HG03342 (cell line): ENCODE data around the gene PUS10.

Experiments
- ATAC-seq: cut with Tn5 transposase; IDR thresholded peaks from one replicate; pipeline ENCODE4 v1.9.1; 2021; ENCODE audit warnings: mild to moderate bottlenecking, moderate library complexity; ENCODE audit not compliant: unreplicated experiment

The PUS10 gene

DNA sequence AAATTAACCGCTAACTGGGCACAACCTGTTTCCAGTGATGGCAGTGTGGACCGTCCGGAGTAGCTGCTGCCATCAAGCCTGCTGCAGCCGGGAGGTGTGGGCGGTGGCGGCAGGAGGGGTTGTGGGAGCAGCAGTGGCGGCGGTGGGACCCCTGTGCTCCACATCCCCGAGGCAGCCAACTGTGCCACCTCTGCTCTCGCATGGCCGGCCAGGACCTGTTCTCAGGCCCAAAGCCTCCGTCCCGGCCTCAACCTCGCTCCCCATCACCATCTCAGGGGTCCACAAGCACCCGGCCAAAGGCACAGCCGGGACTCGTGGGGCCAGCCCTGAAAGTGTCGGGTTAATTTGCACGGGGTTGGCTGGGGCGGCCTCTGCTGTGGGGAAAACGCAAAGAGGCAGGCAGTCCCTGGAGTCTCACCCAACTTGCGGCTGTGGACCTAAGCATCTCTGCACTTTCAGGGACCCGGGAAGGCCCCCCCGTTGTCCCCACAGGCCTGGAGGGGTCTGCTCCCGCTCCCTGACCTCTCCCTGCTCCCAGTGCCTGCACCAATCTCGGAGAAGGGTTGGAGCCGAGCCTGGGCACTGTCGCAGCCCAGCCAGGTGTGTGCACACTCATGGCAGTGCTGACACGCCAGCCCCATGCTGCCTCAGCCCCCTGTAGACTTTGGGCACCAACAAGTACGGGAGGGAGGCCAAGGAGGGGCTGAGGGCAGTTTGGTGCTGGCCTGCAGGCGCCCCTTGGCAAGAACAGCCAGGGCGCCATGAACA is 45.0 kb downstream of the PUS10 start:
- no peak for ATAC-seq

DNA sequence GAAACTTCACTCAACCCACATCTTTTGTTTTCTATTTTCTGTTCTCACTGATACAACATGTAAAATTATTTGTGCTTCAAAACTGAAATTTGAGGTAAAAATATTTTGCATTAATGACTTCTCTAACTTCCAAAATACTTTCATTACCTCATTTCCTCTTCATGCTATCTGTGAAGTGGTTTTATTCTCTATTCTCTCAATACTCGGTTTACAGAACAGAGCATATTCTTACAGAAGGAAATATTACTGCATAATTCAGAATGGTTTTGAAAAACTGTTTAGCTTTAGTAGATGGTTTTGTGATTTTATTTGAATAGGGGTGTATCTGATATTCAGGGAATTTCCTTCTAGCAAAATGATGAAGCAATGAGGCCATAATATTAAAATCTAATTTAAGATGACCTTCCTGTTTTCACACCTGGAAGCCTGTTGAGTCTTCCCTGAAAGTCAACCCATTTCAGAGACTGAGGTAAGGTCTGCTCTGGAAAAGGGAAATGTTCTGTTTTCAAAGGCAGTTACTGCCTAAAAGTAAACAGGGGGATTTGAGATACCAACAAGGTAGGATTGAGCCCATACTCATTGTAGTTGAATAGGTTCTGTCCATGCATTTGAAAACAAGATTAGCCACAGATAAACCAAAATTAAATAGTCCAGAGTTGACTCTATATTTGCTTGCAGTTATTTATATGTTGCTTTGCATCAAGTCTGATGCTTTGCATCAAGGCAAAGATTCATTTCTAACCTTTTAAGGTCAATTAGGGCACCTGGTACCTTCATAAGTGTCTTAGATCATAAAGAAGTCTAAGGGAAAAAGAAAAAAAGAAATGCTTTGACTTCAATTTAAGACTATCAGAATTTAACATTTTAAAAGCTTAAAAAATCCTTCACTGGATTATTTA is 51.3 kb downstream of the PUS10 start:
- no peak for ATAC-seq

DNA sequence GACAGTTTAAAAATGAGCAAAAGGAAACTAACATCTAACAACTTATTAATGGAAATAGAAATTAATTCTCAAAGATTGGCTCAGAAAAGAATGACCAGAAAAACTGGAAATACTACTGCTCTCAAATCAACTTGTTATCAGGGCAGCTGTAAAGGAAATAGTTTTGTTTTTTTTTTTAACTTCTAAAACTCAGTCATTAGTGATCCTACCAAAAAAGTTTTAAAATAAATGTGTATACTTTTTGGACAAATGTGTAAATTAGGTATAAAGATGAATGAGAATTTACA is 52.6 kb downstream of the PUS10 start:
- ATAC-seq = no peak

DNA sequence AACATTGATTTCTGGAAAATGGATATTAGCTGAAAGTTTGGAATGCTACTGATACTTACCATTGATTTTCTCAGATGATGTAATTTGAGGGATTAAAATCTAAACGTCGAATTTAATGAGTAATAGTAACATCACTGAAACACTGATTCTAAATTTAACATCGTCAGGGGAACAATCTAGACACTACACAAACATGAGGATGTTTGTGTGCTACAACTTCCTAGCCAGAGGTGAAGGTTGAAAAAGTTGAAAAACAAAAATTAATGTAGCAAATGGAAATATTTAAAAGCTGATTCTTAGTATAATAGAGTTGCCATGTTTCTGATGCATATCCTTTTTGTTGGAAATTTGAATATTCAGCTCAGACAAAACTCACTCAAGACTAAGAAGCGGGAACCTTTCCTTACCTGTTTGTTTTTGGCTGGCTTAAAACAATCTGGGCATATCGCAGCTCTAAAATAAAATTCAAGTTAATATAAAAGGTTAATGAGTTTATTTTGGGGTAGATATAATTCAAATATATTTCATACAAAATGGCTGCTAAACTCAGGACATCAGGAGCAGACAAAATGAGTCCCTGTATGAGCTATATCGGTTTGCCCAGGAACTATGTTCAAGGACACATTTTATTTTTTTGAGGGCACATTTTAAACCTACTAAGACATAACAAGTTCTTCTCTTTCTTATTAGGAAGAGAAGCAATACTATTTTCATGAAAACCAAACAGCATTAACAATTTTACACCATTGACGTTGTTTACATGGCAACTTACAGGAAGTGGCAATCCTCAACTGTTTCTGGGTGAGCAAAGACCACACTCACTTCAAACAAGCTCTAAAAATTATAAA is 53.2 kb downstream of the PUS10 start:
- ATAC-seq = no peak

DNA sequence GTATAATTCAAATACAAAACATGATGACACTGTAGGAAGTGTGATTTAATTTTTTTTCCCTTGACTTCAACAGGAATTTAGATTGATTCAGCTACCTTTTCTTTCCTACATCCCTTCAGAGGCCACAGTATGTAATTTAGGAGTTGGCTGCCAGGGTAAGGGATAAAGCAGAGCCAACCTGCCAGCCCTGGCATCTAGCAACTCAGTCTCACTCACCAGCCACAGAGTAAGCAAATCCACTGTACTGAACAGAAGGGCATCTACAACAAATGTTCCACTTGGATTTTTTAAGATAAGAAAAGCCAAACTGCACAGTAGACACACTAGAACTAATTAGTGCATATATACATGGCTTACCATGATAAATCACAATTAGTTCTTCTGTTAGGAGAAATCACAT is 54.9 kb downstream of the PUS10 start:
- ATAC-seq = no peak

DNA sequence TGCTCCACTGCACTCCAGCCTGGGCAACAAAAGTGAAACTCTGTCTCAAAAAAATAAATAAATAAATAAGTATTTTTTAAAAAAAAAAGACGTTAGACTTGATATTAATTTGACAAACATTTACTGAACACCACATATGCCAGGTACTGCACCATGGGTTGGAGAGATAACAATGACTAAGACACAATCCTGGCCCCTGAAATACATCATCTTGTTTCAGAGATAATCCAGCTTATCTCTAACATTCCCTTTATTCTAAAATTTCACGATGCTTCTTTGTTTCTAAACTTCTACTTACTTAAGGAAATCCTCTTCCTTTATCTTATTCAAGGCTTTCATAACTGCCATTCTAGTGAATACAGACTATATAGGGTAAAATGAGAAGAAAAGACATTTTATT is 55.5 kb downstream of the PUS10 start:
- ATAC-seq = no peak

DNA sequence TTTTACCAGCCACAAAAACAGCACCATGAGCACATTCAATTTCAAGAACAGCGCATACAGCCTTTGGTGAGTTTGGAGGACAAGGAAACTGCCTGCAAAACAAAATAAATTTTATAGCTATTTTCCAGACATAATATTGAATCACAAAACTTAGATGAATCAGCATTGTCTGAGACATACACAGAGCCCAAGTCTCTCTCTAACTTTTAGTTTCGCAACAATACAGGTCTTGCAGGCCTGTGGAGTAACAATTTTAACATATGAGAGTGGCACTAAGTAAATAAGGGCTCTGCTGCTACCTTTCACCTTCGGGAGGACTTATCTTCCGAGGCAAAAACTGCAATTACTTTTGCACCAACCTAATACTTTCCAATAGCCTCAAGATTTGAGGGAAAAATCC is 56.6 kb downstream of the PUS10 start:
- no peak for ATAC-seq

DNA sequence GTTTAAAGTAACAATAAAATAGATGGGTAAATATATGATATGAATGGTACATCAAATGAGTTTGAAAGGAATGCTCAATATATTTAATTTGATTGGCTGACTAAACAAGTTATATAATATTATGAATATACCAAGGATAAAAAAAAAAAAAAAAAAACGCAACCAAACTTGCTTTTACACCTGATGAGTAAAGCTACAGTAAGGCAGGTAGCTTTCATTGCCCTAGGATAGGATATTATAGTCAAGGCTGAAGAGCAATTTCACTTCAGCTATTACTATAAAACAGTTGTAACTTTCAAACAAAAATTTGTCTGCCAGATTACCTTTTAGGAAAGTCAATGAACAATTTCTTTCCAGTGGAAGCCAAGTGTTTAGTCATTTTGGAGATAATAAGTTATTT is 57.3 kb downstream of the PUS10 start:
- no peak for ATAC-seq

DNA sequence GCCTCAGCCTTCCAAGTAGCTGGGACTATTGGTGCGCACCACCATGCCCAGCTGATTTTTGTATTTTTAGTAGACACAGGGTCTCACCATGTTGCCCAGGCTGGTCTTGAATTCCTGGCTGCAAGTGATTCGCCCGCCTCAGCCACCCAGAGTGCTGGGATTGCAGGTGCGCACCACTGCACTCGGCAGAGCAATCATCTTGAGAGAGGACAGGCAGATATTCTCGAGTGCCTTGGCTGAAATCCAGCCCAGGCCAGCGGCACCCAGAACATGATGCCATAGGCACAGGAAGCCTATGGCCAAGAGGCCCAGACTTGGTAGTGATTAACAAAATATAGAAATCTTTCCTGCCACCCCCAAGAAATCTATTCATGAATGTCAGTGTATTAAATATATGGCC is 58.6 kb downstream of the PUS10 start:
- ATAC-seq = no peak

DNA sequence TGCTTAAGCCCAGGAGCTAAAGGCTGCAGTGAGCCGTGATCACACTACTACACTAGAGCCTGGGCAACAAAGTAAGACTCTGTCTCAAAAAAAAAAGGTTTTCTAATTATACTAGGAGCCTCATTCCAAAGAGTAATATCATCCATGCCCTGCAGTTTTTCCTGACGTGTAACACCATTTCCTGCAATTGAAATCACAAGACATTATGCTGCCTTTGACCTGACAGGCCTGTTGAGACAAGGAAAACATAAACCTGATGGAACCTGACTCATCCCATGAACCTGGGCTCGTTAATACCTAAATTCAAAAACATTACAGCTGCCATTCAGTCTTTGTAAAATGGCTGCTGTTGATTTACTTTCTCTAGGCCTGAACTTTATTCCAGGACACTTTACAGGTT is 59.3 kb downstream of the PUS10 start:
- ATAC-seq = no peak

DNA sequence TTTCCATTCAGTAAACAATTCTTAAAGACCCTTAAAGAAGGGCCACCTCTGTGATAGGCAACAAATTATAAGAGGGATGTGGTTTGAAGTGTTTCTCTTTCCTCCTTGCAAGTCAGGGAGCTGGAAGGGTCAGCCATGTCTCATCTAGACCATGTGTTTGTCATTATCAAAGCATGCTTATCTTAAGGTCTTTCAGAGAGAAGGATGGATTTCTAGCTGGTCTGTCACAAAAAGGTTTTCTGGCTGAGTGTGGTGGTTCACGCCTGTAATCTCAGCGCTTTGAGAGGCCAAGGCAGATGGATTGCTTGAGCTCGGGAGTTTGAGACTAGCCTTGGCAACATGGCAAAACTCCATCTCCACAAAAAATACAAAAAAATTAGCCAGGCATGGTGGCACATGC is 59.7 kb downstream of the PUS10 start:
- ATAC-seq = no peak

DNA sequence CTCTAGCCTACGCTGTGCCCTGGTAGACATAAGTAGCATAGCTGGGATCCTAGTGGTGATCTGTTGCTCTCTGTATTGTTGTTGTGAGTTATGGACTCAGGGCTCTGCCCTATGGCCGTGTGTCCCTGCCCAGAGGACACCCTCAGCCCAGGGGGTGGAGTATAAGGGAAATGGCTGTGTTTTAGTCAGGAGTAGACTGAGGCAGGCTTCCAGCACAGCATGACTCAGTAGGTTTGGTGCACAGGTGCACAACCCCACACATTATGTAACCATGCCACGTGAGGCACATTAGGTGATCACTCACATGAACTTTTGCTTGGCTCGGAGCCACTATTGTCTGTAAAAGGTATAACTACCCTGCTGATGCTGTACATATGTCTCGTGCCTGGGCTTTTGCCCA is 60.4 kb downstream of the PUS10 start:
- ATAC-seq = no peak

DNA sequence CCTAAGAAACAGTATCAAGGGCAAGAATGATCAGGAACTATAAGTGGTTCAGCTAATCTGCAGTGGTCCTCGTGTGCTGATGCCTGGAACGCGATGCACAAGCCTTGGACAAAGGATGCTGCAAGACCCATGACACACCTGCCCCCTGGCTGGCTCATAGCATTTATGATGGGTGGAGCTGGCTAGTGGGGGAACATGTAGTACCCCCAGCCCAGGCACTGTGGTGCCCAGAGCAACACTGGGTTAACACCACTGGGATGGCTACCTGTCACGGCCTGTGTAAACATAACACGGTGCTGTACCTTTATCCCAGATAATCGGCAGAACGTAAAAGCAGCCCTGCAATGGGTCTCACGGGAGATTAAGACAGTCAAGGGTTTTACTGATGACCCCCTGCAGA is 60.8 kb downstream of the PUS10 start:
- no peak for ATAC-seq

DNA sequence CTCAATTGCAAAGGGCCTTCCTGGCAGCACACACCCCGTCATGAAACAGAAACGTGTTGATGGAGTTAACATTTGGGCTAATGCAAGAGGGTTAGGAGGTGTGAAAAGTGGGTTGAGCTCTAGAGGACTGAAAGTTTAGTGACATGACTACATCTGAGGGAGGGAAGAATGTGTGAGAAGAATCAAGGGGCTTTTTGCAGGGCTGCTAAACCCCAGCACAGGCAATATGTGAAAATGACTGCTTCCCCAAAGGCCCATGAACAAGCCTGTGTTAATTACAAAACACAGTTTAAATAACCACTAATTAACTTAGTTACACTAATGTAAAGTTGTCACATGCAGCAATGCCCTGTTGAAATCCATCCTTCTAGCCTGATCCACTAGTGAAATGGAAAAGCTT is 63.9 kb downstream of the PUS10 start:
- ATAC-seq = no peak

DNA sequence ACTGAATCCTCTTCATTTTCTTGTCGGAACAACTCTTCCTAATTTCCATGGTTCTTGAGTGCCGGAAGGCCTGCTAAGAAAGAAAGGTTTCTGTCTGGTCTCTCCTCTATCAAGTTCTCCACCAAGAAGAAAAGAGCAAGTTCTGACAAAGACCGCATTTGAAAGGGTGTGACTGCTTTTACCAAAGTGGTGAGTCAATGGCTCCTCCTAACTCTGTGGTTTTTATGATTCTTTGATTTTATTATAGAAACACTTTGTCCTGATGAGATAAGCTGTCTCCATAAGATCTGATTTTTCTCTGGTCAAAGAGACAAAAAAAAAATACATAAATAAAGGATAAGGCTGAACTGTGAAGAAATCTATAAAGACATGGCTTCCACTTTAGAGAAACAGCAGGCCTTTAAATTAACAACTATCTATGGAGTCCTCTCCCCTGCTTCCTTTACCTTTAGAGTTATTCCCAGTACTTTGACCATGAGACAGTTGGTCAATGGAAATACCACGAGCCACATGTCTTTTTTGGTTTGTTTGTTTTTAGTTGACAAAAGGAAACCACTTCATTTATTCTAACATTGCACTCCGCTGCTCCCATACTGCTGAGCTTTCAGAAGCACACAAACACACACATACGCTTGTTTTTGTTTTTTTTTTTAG is 69.0 kb downstream of the PUS10 start:
- ATAC-seq = no peak

DNA sequence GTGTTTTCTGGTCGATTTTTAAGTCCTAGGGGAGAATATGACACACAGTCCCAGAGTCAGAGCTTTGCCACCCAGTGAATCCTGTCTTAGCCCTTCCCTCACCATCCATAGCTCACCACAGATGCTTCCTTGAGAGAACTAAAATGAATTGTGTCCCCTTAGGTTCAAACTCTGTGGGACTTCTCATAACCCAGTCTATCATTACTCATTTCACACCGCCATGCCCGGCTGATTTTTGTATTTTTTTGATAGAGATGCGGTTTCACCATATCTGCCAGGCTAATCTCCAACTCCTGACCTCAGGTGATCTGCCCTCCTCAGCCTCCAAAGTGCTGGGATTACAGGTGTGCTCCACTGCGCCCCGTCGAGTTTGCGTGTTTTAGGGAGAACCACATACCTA is 69.9 kb downstream of the PUS10 start:
- ATAC-seq = no peak

DNA sequence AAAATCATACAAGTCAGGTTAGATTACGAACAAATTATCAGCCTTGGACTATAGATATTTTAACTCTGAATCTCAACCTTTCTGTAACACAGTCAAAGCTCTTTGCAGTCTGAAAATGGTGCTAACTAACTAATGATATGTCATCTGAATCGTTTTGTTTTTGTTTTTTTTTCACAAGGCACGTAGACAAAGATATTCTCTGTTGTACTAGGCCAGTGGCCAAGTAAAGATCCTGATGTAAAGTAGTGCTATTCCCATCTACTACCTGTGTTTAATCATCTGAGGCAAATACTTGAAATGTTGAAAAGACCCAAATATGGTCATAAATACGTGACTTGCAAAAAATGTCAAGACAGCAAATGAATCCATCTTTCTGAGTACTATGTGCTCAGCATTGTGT is 71.0 kb downstream of the PUS10 start:
- no peak for ATAC-seq

DNA sequence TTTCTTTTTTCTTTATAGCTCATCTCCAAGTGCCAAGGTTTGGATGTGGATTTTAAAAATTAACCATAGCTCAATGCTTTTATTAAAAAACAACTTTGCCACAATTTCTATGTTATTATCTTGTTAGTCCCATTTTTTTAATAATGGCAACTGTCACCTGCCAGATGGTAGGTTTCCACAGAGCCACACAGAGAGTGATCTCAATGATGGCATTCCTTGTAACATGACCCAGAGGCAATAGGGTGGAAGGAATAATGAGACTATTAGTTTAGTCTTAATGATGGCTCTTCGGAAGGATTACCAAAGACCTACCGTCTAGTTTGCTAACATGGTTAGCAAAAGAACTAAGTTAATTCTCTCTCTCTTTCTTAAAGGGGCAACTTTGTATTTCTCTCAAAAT is 72.7 kb downstream of the PUS10 start:
- ATAC-seq = no peak

DNA sequence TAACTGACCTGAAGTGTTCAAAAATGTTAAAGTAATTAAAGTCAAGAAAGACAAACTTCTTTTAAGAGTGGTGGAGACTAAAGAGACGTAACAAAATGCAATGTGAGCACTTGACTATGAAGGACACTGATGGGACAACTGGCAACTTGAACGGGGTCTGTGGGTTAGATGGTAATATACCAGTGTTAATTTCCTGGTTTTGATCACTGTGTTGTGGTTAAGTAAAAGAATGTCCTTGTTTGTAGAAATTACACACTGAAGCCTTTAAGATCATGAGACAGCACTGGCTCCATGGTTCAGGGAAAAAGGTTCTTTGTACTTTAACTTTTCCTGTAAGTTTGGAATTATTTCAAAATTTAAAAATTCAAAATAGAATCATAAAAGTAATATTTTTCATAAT is 78.4 kb downstream of the PUS10 start:
- no peak for ATAC-seq

DNA sequence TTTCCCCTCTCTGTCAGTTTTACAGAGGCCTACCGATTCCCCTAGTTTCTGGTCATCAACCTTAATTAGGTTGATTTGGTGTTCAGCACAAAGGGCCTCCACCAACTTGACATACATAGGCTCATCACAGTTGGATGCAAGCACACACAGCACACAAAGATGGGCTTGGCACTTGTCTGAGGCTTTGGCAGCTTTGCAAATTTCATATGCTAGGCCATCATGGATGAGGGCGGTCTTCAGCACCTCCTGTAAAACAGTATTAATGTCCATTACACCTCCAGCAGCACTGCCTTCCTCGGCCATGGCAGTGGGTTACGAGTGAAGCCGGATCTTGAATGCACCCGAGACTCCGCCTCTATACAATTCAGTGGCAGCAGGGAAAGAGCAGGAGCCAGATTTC is 79.8 kb downstream of the PUS10 start:
- ATAC-seq = no peak

DNA sequence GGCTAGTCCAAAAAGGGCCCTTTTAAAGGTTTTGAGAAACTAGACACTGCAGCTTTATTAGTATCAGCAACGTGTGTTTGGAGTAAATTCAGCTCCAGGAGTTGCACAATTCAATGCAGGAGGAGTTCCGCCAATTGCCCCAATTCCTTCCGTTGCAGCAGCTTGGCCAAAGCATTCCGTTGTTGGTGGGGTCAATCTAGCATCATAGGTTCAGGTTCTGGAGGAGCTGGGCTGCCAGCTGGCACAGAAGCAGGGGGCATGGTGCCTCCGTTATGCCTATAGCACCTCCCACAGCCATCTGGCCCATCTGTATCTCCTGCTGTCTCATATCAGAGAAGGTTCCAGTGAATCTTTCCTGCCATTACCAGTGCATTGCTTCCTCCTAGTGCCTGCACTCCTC is 81.3 kb downstream of the PUS10 start:
- ATAC-seq = no peak
